ENCODE results near the gene ANK2. TPM values are rescaled to one million over a fixed set of nuclear protein-coding genes. Genes with fewer than 3 reads are reported as not detected.

The ANK2 gene
- total and polyA plus RNA-seq, 12 donors, result 21.9 to 373 (median 298) TPM

DNA sequence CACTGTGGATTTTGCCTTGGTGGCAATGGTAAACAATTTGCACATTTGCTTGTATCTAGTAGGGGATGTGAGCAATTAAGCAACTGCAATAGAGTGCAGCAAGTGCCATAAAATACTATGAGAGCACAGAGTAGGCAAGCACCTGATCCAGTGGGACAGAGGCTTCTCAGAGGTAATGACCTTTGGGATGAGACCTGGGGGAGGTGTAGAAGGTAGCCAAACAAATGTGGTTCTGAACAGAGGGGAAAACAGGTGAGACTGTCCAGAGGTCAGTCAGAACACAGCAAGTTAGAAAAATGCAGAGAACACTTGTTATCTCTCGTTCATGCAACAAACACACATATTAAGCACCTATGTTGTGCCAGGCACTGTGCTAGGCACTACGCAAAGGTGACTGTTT lies 21.4 kb upstream of the ANK2 start:
- Histone ChIP-seq H3K27ac (no peak overlapping the region), H3K4me3 (no peak overlapping the region), H3K27me3 (no peaks in the 10 kb centered on the region), H3K9me3 (no peaks in the 10 kb centered on the region), H3K4me1 (peaks cover 0 to 3% (median 0%) of the 10 kb centered on the region in 9 donors), H3K36me3 (no peaks in the 10 kb centered on the region)
- intact Hi-C loops (cut with DNase I), result no loop called here
- TF ChIP-seq, protein P1, sequence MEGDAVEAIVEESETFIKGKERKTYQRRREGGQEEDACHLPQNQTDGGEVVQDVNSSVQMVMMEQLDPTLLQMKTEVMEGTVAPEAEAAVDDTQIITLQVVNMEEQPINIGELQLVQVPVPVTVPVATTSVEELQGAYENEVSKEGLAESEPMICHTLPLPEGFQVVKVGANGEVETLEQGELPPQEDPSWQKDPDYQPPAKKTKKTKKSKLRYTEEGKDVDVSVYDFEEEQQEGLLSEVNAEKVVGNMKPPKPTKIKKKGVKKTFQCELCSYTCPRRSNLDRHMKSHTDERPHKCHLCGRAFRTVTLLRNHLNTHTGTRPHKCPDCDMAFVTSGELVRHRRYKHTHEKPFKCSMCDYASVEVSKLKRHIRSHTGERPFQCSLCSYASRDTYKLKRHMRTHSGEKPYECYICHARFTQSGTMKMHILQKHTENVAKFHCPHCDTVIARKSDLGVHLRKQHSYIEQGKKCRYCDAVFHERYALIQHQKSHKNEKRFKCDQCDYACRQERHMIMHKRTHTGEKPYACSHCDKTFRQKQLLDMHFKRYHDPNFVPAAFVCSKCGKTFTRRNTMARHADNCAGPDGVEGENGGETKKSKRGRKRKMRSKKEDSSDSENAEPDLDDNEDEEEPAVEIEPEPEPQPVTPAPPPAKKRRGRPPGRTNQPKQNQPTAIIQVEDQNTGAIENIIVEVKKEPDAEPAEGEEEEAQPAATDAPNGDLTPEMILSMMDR (IDR thresholded peaks at IDR 0.05), result no peak
- ATAC-seq, result no peak
- no peak for DNase-seq
- WGBS, 2 donors, result 90 to 94% methylated on average over 2 of the region's 2 CpGs

DNA sequence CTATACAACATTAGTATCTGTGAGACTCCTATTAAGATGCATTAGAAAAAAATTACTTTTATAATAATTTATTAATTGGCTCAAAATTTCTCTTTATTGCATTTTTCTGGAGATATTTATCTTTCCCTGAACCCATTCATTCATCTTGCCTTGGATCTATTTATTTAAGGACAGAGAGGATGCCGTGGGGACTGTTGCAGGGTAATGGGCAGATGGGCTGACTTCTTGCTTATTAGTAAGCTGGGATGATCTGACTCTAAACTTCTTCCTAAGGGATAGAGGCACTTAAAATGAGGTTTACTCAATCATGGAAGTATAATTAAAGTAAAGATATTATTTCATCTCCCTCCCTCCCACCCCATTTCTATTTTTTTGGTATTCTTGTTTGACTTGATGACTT lies 18.2 kb upstream of the ANK2 start:
- intact Hi-C loops (cut with DNase I), result no loop called here
- 68 to 69% methylated on average over 1 of the region's 1 CpG for WGBS, 2 donors
- no peaks in the 10 kb centered on the region for H3K27me3 ChIP-seq

DNA sequence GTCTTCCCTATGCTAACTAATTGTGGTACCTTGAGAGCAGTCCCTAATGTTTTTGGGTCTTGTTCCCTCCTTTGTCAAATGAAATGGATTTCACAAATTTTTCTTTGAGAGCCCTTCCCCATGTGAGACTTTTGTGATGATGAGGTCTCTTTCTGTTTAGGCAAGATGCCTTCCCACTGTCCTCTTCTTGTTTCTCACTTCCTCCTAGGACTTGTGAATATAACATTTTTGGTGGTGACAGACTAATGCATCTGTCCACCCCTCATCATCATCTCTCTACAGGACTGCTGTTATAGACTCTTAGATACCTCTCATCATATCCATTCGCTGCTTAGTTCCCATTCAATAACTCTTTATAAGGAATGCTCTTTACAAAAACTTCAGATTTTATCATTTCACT lies 8.7 kb upstream of the ANK2 start:
- Histone ChIP-seq H3K27ac (no peak overlapping the region), H3K27me3 (no peaks in the 10 kb centered on the region), H3K36me3 (no peaks in the 10 kb centered on the region), H3K9me3 (peaks cover 0 to 17% (median 9%) of the 10 kb centered on the region in 11 donors), H3K4me3 (no peak overlapping the region), H3K4me1 (peaks cover 0 to 5% (median 0%) of the 10 kb centered on the region in 9 donors)
- 85 to 95% methylated on average over 1 of the region's 1 CpG for WGBS, 2 donors
- ATAC-seq (no peak), DNase-seq (no peak)
- intact Hi-C loops (cut with DNase I), result no loop called here
- TF ChIP-seq, protein P1 (IDR thresholded peaks at IDR 0.05), result no peak

More for the DNA sequence above, 18.2 kb upstream of the ANK2 start:
- ATAC-seq (no peak), DNase-seq (no peak)
- no peaks in the 10 kb centered on the region for H3K9me3 ChIP-seq
- TF ChIP-seq, protein P1 (IDR thresholded peaks at IDR 0.05), result no peak
- no peaks in the 10 kb centered on the region for H3K36me3 ChIP-seq
- H3K27ac ChIP-seq, result no peak overlapping the region
- no peaks in the 10 kb centered on the region for H3K4me1 ChIP-seq
- no peak overlapping the region for H3K4me3 ChIP-seq

DNA sequence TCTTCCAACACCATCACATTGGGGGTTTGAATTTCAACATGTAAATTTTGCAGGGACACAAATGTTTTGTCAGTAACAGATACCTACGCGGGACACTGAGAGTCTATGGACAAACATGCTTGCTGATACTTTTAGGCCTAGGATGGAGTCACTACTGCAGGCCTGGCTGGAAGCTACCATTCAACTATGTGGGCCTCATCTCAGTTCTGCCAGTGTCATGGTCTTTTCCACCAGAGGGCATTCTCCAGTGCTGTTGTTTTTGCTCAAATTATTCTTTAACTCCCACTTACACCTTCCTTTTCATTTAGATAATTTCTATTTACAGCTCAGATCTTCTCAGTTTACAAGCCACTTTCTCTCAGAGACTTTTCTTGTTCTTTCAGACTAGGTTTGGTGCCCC lies 7.0 kb upstream of the ANK2 start:
- DNase-seq, result no peak
- Histone ChIP-seq H3K27me3 (no peaks in the 10 kb centered on the region), H3K9me3 (peaks cover 0 to 12% (median 9%) of the 10 kb centered on the region in 11 donors), H3K4me3 (no peak overlapping the region), H3K27ac (no peak overlapping the region), H3K36me3 (no peaks in the 10 kb centered on the region), H3K4me1 (peaks cover 0 to 5% (median 0%) of the 10 kb centered on the region in 9 donors)
- 42 to 45% methylated on average over 2 of the region's 2 CpGs for WGBS, 2 donors
- no peak for ATAC-seq
- TF ChIP-seq, protein P1 (IDR thresholded peaks at IDR 0.05), result no peak
- intact Hi-C loops (cut with DNase I), result no loop called here

Measured in heart right ventricle (tissue), 16 donors.